ENCODE measurements around the gene CLPTM1L.

- TF ChIP-seq POLR2AphosphoS5 (IDR thresholded peaks at IDR 0.05) (no peak), EP300 (IDR thresholded peaks at IDR 0.05) (no peak)
These were observed 67.6 kb downstream of the CLPTM1L start for GRCh38 chr5:1277331-1277730.

Data from stomach (tissue), 4 donors.